Kidney epithelial cell (primary cell): ENCODE measurements around the gene ZC3H18. TPM values are rescaled to one million over a fixed set of nuclear protein-coding genes. Genes with fewer than 3 reads are reported as not detected.

Source experiments
- DNase-seq: peaks from one replicate; pipeline ENCODE4 v3.0.0-alpha.2; 2010; ENCODE audit warnings: low read depth
- H3K27me3 ChIP-seq: 2 replicates; pipeline ENCODE4 v1.6.0; 2011; ENCODE audit warnings: low read length; ENCODE audit not compliant: control insufficient read depth, insufficient read depth
- H3K36me3 ChIP-seq: 2 replicates; pipeline ENCODE4 v1.5.1; 2011; ENCODE audit warnings: low read length; ENCODE audit not compliant: control insufficient read depth, insufficient read depth
- H3K4me3 ChIP-seq: 2 replicates; pipeline ENCODE4 v1.5.1; 2011; ENCODE audit warnings: low read depth, mild to moderate bottlenecking, control low read depth, low read length
- total RNA-seq: library from RNA; depleted of rRNA; stranded (reverse); fragments of >200 nt; gene quantifications from 2 replicates; pipeline ENCODE4 v1.2.3, GENCODE V29; 2015
- TF ChIP-seq, protein P1 (sequence below): IDR thresholded peaks from 2 replicates; pipeline ENCODE4 v1.5.1; 2011; ENCODE audit warnings: mild to moderate bottlenecking, moderate library complexity, low read length, control low read depth, inconsistent platforms; ENCODE audit not compliant: insufficient read depth, poor library complexity, severe bottlenecking

Gene ZC3H18
- total RNA-seq, 1 donor from 2014 or later, result 20.2 TPM

DNA sequence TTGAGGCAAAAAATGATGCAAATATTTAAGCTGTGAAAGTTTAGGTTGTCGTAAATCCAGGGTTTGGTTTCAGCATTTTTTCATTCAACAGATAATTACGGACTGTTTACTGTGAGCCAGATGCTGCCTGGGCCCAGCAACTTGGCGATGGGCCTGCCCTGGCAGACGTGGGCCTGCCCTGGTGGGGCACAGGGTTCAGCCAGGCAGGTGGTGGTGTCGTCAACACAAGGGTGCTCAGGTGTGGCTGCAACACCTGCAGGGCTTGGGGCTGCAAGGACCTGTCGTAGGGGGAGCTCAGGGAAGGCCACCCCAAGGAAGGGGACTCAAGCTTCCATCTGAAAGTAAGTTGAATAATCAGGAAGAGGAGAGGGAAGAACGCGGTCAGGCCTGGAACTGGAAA, 15.1 kb downstream of the ZC3H18 start:
- TF ChIP-seq, protein P1, sequence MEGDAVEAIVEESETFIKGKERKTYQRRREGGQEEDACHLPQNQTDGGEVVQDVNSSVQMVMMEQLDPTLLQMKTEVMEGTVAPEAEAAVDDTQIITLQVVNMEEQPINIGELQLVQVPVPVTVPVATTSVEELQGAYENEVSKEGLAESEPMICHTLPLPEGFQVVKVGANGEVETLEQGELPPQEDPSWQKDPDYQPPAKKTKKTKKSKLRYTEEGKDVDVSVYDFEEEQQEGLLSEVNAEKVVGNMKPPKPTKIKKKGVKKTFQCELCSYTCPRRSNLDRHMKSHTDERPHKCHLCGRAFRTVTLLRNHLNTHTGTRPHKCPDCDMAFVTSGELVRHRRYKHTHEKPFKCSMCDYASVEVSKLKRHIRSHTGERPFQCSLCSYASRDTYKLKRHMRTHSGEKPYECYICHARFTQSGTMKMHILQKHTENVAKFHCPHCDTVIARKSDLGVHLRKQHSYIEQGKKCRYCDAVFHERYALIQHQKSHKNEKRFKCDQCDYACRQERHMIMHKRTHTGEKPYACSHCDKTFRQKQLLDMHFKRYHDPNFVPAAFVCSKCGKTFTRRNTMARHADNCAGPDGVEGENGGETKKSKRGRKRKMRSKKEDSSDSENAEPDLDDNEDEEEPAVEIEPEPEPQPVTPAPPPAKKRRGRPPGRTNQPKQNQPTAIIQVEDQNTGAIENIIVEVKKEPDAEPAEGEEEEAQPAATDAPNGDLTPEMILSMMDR, result no peak
- H3K27me3 ChIP-seq, result no peaks in the 10 kb centered on the region
- H3K4me3 ChIP-seq, result no peak overlapping the region
- no peak for DNase-seq
- peaks cover 1% of the 10 kb centered on the region for H3K36me3 ChIP-seq

DNA sequence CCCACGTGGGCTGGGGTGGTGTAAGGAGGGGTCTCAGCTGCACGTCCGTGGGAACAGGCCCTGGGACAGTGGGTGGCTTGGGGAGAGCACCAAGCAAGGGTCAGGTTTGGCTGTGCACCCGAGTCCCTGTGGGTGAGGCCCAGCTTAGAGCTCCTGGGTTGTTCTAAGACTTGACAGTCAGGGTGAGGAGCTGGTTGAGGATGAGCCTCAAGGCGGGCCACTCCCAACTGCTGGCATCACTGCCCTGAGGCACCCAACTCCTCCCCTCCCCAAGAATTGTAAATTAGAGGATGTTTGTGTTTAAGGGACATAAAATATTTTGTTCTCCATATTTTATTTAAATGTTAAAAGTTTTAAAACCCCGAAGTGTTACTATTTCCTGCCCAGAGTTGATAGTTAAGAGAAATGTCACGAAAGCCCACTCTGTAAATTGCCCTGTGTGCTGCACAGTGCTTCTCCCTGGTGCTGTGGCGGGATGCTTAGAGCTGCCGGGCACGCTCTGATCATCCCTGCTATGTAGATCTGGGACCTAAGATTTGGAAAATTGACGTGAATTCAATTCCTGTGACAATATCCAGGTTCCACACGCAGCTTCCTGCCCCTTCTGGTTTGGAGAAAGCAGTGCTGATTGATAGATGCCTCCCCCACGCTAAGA, 15.9 kb downstream of the ZC3H18 start:
- Histone ChIP-seq H3K36me3 (peaks cover 1% of the 10 kb centered on the region), H3K4me3 (no peak overlapping the region), H3K27me3 (no peaks in the 10 kb centered on the region)
- DNase-seq, result no peak
- TF ChIP-seq, protein P1, result no peak

DNA sequence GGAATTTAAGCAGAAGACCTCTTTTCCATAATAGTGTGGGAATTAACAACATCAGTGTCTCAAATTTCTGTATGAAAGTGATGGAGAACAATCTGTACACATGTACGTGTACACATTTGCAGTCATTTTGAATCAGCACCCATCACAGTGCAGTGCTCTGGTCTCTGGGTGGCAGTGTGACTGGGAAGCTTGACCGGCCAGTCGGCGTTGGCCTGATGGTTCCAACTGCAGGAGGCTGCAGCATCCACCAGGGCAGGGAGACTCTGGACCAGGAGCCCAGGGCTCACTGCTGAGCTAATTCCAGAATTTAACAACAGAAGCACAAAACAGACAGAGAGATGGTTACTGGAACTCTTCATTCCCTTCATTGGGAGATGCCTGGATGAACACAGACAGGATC, 17.9 kb downstream of the ZC3H18 start:
- Histone ChIP-seq H3K36me3 (peaks cover 1% of the 10 kb centered on the region), H3K27me3 (no peaks in the 10 kb centered on the region), H3K4me3 (no peak overlapping the region)
- DNase-seq, result no peak
- TF ChIP-seq, protein P1, result no peak

DNA sequence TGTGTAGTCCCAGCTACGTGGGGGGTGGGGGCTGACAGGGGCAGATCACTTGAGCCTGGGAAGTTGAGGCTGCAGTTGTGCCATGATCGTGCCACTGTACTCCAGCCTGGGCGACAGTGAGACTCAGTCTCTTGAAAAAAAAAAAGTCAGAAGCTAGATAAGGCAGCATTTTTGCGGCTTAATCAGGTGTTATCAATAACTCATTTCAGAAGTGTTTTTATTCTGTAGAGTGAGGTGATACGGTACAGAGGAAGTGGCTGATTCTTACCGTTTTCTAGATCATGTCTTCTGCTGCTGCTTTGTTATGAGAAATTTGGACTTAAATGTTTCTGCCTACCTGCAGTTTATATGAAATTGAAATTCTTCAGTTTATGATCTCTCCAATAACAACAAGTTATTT, 18.6 kb downstream of the ZC3H18 start:
- TF ChIP-seq, protein P1, result no peak
- H3K4me3 ChIP-seq, result no peak overlapping the region
- peaks cover 1% of the 10 kb centered on the region for H3K36me3 ChIP-seq
- no peak for DNase-seq
- H3K27me3 ChIP-seq, result no peaks in the 10 kb centered on the region

DNA sequence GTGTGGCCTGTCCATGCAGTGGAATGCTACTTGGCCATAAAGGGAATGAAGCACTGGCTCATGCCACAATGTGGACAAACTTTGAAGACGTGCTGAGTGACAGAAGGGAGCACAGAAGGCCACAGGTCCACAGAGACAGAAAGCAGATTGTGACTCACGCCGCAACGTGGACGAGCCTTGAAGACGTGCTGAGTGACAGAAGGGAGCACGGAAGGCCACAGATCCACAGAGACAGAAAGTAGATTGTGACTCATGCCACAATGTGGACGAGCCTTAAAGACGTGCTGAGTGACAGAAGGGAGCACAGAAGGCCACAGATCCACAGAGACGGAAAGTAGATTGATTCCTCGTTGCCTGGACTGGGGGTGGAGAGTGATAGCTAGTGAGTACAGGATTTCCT, 19.2 kb downstream of the ZC3H18 start:
- TF ChIP-seq, protein P1, result no peak
- DNase-seq, result no peak
- H3K27me3 ChIP-seq, result no peaks in the 10 kb centered on the region
- H3K36me3 ChIP-seq, result peaks cover 1% of the 10 kb centered on the region
- no peak overlapping the region for H3K4me3 ChIP-seq

DNA sequence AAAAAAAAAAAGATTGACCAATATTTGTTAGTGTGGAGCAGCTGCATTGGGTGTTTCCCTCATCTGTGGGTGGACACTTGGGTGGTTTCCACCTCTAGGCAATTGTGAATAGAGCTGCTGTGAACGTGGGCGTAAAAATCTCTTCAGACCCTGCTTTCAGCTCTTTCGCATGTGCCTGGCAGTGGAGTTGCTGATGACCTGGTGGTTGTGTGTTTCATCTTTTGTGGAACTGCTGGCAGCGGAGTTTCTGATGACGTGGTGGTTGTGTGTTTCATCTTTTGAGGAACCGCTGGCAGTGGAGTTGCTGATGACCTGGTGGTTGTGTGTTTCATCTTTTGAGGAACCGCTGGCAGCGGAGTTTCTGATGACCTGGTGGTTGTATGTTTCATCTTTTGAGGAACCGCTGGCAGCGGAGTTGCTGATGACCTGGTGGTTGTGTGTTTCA, 21.4 kb downstream of the ZC3H18 start:
- H3K36me3 ChIP-seq, result peaks cover 1% of the 10 kb centered on the region
- H3K27me3 ChIP-seq, result no peaks in the 10 kb centered on the region
- no peak overlapping the region for H3K4me3 ChIP-seq
- no peak for DNase-seq
- TF ChIP-seq, protein P1, result no peak
